PC-9 (cell line): ENCODE data around the gene LMTK3.

Experiments
- EZH2 ChIP-seq: fragments of 200-600 bp; sonication (generic); IDR thresholded peaks from 2 replicates; pipeline ENCODE4 v1.8.0; 2017; ENCODE audit warnings: antibody characterized with exemption, low read depth
- TF ChIP-seq, protein P1 (sequence below): fragments of 200-600 bp; sonication (generic); conservative IDR thresholded peaks from 2 replicates; pipeline ENCODE4 v1.6.1; 2017; ENCODE audit warnings: mixed run types, antibody characterized with exemption, mild to moderate bottlenecking, moderate library complexity

DNA sequence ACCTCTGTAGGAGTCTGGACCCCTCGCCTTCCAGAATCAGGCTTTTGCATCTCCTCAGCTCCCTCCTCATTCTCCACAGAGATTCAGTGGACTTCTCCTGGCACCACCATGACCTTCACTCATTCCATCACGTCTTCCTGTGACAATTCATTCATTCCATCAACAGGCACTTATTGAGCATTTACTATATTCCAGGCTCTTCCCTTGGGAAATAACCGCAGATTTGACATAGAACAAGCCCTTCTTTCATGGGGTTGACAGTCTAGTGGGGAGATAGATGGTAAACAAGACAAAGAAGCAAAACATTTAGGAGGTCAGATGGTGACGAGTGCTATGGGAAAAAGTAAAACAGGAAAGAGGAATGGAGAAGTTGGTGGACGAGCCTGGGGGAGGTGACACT lies 37.7 kb upstream of the LMTK3 start:
- TF ChIP-seq, protein P1, sequence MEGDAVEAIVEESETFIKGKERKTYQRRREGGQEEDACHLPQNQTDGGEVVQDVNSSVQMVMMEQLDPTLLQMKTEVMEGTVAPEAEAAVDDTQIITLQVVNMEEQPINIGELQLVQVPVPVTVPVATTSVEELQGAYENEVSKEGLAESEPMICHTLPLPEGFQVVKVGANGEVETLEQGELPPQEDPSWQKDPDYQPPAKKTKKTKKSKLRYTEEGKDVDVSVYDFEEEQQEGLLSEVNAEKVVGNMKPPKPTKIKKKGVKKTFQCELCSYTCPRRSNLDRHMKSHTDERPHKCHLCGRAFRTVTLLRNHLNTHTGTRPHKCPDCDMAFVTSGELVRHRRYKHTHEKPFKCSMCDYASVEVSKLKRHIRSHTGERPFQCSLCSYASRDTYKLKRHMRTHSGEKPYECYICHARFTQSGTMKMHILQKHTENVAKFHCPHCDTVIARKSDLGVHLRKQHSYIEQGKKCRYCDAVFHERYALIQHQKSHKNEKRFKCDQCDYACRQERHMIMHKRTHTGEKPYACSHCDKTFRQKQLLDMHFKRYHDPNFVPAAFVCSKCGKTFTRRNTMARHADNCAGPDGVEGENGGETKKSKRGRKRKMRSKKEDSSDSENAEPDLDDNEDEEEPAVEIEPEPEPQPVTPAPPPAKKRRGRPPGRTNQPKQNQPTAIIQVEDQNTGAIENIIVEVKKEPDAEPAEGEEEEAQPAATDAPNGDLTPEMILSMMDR = no peak
- TF ChIP-seq EZH2 = no peak
